ENCODE results near the gene PSMB3. TPM values are rescaled to one million over a fixed set of nuclear protein-coding genes. Genes with fewer than 3 reads are reported as not detected.
A peak's percentile ranks its signal among the peaks of the same experiment; 100 is the strongest.

PSMB3 gene
- total and polyA plus RNA-seq, 9 of the 15 experiments (the other 6 are each of a cell fraction or from before 2014, with no cell fraction given) = 460 to 2,775 (median 574) TPM

- TF ChIP-seq ZFP91 (CRISPR knock-in tag; IDR thresholded peaks at IDR 0.05) (no peak), ATF6 (CRISPR knock-in tag; IDR thresholded peaks at IDR 0.05) (no peak), ZBTB17 (CRISPR knock-in tag; IDR thresholded peaks at IDR 0.05) (no peak), COPS2 (conservative IDR thresholded peaks at IDR 0.05) (no peak), ZBED1 (IDR thresholded peaks at IDR 0.05) (peak; percentile 27; the same call in 1 of the 2 replicates), ETV1 (tag; conservative IDR thresholded peaks at IDR 0.05; ENCODE audit: low read depth) (peak; percentile 94), CREBBP (IDR thresholded peaks at IDR 0.05; ENCODE audit: low read depth, low read length) (no peak), MED1 (CRISPR knock-in tag; IDR thresholded peaks at IDR 0.05; ENCODE audit: borderline replicate concordance) (no peak), NCOA4 (IDR thresholded peaks at IDR 0.05; ENCODE audit: partially characterized antibody) (no peak), PHF20 (IDR thresholded peaks at IDR 0.05; ENCODE audit: partially characterized antibody) (peak; percentile 28), THRA (IDR thresholded peaks at IDR 0.05) (no peak), ZNF311 (CRISPR knock-in tag; IDR thresholded peaks at IDR 0.05) (no peak), TOE1 (IDR thresholded peaks at IDR 0.05; ENCODE audit: borderline replicate concordance) (no peak; the same call in 1 of the 2 replicates), TOE1 (CRISPR knock-in tag; IDR thresholded peaks at IDR 0.05; ENCODE audit: borderline replicate concordance, low read depth) (no peak), IRF1 (CRISPR knock-in tag; IDR thresholded peaks at IDR 0.05; ENCODE audit: borderline replicate concordance) (no peak), FOXK1 (CRISPR knock-in tag; IDR thresholded peaks at IDR 0.05; ENCODE audit: borderline replicate concordance) (no peak), ATF2 (CRISPR knock-in tag; IDR thresholded peaks at IDR 0.05) (no peak), ETS1 (conservative IDR thresholded peaks at IDR 0.05; ENCODE audit: control insufficient read depth, low read depth, low read length) (peak; percentile 73; the same call in 1 of the 2 replicates), ZBTB1 (CRISPR knock-in tag; IDR thresholded peaks at IDR 0.05; ENCODE audit: borderline replicate concordance, low read depth) (peak; percentile 67; the same call in 1 of the 2 replicates)
Measured at GRCh38 chr17:38749223-38750043, 3.1 kb upstream of the PSMB3 start (continued).

Data from K562 (cell line).